H54 (cell line): ENCODE measurements around the gene DAD1.
"Not testable (repeated sequence)": the region's sequence is repeated elsewhere in the genome, so short reads cannot be mapped to it uniquely, and the experiment has no call there.

ENCODE experiments used
- DNase-seq: peaks from one replicate; pipeline ENCODE4 v3.0.0; 2011; ENCODE audit warnings: low spot score, mixed read lengths; ENCODE audit not compliant: insufficient read length
- FAIRE-seq: peaks from 3 replicates; lab custom pipeline; 2011; peaks lifted over from hg19 to GRCh38; lab: Jason Lieb, UNC
- POLR2A ChIP-seq: IDR thresholded peaks from 2 replicates; pipeline ENCODE4 v1.6.1; 2011; ENCODE audit warnings: low read depth, mild to moderate bottlenecking, low read length

The DAD1 gene

DNA sequence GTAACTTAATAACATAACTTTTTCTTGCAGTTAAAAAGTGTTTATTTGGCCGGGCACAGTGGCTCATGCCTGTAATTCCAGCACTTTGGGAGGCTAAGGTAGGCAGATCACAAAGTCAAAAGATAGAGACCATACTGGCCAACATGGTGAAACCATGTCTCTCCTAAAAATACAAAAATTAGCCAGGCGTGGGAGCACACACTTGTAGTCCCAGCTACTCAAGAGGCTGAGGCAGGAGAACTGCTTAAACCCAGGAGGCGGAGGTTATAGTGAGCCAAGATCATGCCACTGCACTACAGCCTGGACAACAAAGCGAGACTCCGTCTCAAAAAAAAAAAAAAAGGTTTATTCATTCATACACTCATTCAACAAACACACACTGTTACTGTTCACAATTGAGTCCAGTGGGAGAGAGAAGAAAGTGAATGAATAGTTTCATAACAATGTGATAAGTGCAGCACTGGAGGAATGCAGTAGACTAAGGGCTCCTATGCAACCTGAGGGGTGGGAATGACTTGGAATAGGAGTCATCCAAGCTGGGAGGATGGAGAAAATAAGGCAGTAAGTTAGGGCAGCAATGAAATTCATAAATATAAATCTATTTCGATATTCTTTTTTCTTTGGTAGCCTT, 19.8 kb downstream of the DAD1 start:
- TF ChIP-seq POLR2A: no peak
- DNase-seq (no peak), FAIRE-seq (no peak)

DNA sequence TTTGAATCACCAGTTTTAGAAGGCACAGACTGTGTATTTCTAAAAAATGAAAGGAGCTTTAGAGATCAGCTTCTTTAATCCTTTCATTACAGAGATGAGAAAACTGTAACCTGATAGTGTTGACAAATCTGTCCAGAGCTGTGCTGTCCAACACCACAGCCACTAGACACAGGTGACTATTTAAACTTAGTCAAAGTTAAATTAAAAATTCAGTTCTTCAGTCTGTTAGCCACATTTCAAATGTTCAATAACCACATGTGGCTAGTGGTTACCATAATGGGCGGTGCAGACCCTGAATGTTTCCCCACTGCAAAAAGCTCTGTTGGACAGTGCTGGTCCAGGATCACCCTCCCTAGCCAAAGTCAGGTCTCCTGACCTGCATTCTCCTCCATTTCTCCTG, 21.6 kb downstream of the DAD1 start:
- TF ChIP-seq POLR2A: no peak
- DNase-seq (no peak), FAIRE-seq (no peak)

DNA sequence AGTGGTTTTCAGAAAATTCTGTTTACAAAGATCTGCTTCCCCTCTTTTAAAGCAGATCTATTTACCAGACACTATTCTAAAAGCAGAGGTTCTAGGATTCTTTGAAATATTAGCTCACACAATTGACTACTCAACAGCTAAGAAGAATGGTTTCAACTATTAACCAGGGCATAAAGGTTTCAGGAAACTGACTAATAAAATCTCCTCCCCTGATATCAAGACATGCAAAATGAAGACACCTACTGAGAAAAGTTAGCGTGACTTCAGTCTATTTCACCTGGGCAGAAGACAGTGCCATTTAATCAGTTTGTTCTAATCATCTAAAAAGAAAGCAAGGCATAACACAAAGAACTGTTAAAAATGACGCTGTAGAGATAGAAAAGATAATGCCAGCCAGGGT, 22.2 kb downstream of the DAD1 start:
- no peak for TF ChIP-seq POLR2A
- no peak for DNase-seq
- no peak for FAIRE-seq

DNA sequence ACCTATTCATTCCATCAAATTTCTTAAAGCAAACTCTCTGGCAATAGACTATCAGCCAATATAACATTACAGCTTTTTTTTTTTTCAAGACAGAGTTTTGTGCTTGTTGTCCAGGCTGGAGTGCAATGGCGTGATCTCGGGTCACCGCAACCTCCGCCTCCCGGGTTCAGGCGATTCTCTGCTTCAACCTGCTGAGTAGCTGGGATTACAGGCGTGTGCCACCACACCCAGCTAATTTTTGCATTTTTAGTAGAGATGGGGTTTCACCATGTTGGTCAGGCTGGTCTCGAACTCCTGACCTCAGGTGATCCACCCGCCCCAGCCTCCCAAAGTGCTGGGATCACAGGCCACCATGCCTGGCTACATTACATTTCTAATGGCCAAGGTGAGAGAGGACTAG, 22.8 kb downstream of the DAD1 start:
- not testable (repeated sequence) for FAIRE-seq

DNA sequence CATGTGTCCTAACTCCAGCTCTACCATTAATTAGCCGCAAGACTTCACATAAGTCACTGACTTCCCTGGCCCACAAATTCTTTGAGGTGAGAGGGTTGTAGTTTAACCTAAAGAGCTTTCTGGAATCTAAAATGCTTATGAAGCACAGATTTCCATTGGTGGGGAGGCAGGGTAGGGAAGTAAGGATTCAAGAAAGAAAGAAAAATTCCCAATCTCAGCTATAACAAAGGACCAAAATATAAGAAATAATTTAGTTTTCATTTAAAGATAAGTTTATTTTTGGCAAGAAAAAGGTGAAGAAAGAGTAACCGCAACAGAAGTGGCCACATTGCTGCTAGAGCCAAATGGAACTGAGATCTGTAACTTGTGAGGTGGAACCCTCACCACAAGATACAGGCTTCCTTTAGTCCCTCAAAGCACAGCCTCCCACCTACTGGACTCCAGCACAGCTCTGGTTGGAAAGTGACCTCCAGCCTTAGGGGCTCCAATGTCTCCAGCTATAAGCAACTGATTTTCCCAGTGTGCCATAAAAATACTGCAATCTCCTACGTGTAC, 23.6 kb downstream of the DAD1 start:
- DNase-seq: no peak
- no peak for FAIRE-seq
- no peak for TF ChIP-seq POLR2A

More for the DNA sequence above, 22.8 kb downstream of the DAD1 start:
- not testable (repeated sequence) for DNase-seq

DNA sequence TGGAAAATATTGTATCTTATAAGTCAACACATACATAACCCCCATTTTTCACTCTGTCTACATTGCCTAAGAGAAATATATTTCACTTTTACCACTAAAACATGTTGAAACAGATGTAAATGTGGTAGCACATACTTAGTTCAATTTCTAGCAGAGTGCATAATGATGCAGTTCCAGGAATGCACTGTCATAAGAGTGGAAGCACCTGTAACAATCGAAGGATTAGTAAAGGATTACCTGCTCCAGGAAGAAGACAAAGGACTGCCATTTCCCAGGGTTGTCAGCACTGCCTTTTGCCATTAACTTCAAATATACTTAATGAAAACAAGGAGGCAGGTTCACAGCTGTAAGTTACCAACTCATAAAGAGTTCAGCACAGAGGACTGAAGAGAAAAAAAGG, 24.6 kb downstream of the DAD1 start:
- TF ChIP-seq POLR2A: no peak
- DNase-seq (no peak), FAIRE-seq (no peak)

DNA sequence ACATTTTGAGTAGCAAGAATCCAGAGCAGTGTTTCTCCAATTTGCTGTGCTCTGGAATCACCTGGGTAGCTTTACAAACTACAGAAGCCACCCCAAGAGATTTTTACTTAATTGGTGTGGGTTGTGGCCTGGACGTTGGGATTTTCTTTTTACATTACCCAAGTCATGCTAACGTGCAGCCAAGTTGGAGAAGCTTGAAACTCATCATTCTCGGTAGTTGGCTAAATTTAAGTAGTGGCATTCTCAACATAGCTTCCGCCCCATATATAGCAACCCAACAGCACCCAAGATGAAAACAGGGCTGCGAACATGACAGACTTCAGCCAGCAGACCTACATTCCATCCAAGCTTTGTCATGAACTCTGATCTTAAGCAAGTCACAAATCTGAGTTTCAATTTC, 25.0 kb downstream of the DAD1 start:
- no peak for TF ChIP-seq POLR2A
- FAIRE-seq: no peak
- DNase-seq: no peak

DNA sequence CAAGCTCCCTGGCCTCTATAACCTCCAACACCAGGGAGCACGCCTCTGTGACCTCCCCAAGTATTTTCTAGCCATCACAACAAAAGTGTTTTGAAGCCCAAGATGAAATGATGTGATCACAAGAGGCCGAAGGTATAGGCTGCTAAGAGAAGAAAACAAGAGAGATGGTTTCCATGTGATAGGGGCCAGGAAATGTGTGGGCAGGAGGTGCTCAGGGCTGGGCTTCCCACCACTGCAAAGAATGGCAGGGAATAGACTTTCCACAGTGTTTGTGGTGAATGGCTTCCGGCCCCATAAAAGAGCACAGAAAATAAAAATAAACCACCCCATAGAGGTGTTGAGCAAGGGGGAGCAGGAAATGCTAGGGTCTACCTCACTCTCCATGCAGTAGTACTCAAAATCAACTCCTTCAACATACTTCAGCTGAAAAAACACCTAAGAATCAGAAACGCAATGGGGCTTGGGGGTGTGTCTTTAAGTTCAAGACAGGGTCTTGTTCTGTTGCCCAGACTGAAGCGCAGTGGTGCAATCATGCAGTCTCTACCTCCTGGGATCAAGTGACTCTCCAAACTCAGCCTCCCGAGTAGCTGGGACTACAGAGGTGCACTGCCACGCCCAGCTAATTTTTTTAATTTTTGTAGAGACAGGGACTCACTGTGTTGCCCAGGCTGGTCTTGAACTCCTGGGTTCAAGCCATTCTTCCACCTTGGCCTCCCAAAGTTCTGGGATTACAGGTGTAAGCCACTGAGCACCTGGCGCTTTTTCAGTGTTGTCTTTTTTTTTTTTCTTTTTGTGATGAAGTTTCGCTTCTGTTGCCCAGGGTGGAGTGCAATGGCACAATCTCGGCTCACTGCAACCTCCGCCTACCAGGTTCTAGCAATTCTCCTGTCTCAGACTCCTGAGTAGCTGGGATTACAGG, 27.1 kb downstream of the DAD1 start:
- DNase-seq (no peak), FAIRE-seq (no peak)

DNA sequence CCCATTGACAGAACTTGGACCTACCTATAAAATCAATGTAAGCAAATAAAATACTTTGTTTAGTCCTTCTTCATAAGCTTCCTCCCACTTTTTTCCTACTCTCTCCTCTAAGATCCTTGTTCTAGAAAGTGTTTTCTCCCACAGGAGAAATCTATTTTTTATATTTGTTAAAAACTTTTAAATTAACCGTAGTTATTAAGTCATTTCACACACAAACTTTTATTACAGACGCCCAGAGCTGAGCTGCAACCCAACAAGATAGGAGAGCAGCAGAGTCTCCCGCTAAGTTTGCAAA, 27.7 kb downstream of the DAD1 start:
- FAIRE-seq: no peak
- TF ChIP-seq POLR2A: no peak
- no peak for DNase-seq

More for the DNA sequence above, 27.1 kb downstream of the DAD1 start:
- TF ChIP-seq POLR2A: no peak

DNA sequence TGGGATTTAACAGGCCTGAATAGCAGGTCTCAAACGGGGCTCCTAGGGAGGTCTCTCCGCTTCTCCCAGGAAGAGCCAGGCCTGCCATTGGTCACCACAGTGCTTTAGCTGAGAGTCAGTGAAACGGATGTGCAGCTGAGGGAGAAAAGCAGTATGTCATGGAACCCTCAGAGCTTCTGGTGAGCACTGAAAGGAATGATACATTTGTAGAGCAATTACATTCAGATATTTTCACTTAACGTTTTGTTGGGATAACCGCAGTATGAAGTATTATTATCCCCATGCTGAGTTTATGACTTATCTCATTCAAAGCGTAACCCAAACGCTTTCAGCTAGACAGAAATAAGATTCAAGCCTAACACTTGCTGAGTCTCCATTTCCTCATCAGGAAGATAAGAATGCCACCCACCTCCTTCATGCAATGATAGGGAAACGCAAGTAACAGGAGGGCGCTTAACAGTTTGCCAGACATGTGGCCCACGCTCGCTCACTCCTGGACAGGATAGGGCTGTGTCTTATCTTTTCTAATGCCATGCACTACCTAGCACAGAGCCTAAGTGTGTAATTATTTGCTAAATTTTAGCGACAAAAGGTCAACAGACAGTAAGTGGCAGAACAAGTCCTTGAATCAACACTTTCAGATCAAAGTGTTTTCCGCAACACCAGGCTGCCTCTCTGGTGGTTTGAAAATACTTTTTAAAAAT, 28.2 kb downstream of the DAD1 start:
- FAIRE-seq (no peak), DNase-seq (no peak)
- TF ChIP-seq POLR2A: no peak

DNA sequence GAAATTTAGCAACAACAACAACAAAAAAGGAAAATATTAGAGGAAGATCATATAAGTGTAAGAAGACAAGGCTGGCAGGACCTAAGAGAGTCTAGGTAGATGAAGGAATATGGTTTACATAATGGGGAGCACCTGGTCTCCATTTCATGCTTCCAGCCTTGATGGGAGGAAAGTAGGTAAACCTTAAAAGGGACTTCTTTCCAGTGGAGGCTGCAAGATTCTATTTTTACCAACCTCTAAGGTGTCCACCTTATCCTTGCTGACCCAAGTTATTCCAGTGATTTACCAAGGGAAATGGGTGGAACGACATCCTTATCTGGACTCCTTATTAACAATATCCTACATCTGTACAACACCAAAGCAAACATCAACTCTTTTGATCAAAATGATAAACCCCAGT, 30.0 kb downstream of the DAD1 start:
- FAIRE-seq (no peak), DNase-seq (no peak)
- no peak for TF ChIP-seq POLR2A

DNA sequence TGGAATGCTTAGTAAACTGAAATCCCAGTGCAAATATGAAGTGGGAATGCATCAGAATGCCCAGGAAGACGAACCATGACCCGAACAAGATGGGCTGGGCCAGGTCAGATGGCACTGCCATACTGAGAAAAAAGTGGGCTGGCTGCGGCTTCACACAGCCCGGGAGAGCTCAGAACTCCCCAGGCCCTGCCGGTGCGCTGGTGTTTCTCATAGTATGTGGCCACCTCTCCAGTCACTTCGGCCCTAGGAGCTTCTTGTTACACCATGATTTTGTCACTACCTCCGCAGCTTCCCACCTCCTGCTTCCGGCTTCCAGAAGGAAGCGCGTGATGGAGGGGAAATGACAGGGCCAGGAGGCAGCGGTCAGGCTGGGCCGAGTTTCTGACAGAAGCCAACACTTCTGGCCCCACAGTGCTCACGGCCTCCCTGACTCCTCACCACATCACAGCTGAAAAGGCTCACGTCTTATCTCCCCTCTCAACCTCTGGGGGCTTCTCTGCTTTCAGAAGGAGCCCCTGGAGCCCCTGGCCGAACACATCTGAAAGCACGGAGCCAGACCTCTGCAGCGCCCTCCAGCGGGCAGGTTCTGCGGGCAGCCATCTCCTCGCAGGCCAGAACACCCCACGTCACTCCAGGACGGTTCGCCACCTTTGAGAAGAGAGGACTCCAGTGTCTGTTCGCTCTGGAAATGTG, 30.7 kb downstream of the DAD1 start:
- FAIRE-seq (no peak), DNase-seq (no peak)
- TF ChIP-seq POLR2A: no peak

DNA sequence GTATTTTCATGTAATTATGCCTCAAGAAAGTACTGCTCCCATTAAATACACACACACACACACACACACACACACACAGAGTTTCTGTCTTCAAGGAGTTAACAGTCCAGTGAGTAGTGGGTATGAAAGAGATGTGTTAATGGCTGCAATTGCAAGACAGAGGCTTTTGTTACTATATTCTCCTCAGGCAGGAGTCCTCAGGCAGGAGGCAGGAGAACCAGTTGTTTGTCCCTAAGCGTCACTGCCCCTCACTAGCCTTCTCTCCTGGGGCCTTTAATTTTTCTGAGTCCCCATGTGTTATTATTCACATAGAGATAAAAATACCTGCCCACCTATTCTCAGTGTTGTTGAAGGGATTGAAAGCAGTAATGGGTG, 31.2 kb downstream of the DAD1 start:
- DNase-seq: no peak
- no peak for FAIRE-seq
- TF ChIP-seq POLR2A: no peak
